K562 (cell line): ENCODE measurements around the gene GCNA. TPM values are rescaled to one million over a fixed set of nuclear protein-coding genes. Genes with fewer than 3 reads are reported as not detected.

Source experiments
- ATAC-seq: fragments of 200-7000 bp; cut with Tn5 transposase; 3 replicates; pipeline ENCODE4 v1.9.1; 2020; ENCODE audit warnings: moderate library complexity
- BruUV-seq: library from RNA; stranded (reverse); fragments of 400-500 nt; replicated peaks from 2 replicates; lab custom pipeline; 2021; lab: Mats Ljungman, UMichigan
- CTCF ChIA-PET: fragments of 300-600 bp; formaldehyde crosslinking; extraction: SDS; loops from one replicate; lab custom pipeline; 2021; ENCODE audit warnings: low intra/inter-chr PET ratio; lab: Yijun Ruan, JAX
- POLR2A ChIA-PET: fragments of 300-600, 350-650 bp; sonication (Branson Sonifier 250); formaldehyde crosslinking; extraction: SDS; loops from one replicate; lab custom pipeline; 2021; ENCODE audit warnings: antibody characterized with exemption, inconsistent platforms; lab: Yijun Ruan, JAX
- DNase-seq, 4 experiments: peaks; one replicate each; pipeline versions ENCODE4 v3.0.0 to v3.0.0-alpha.2; 2011 to 2018; ENCODE audit warnings: low spot score in 3 of 4, mixed read lengths in 3 of 4; ENCODE audit errors: extremely low read depth in 1 of 4
- FAIRE-seq: peaks from 2 replicates; lab custom pipeline; 2011; peaks lifted over from hg19 to GRCh38; lab: Jason Lieb, UNC
- H2AFZ ChIP-seq: 2 replicates; pipeline ENCODE4 v1.6.0; 2011; ENCODE audit warnings: low read depth, low read length, control low read depth, inconsistent platforms
- H3K27ac ChIP-seq: fragments of 200-600 bp; 3 replicates; pipeline ENCODE4 v1.8.0; 2011; ENCODE audit warnings: low read depth, mild to moderate bottlenecking, control low read depth, inconsistent platforms, low read length, moderate library complexity, mixed read lengths; ENCODE audit errors: extremely low read depth
- H3K27me3 ChIP-seq, 2 experiments: fragments of 300-600 bp in 1 of 2; 2 replicates in 1 of 2; 3 replicates in 1 of 2; pipeline versions ENCODE4 v1.6.0 to v1.8.0; 2011; ENCODE audit warnings: inconsistent platforms in 2 of 2, low read length in 2 of 2, mild to moderate bottlenecking in 1 of 2, mixed read lengths in 1 of 2, moderate library complexity in 1 of 2; ENCODE audit not compliant: control insufficient read depth in 2 of 2, insufficient read depth in 2 of 2
- H3K36me3 ChIP-seq: fragments of 300-600 bp; 3 replicates; pipeline ENCODE4 v1.8.0; 2011; ENCODE audit warnings: mild to moderate bottlenecking, low read length, inconsistent platforms; ENCODE audit not compliant: control insufficient read depth, insufficient read depth
- H3K4me1 ChIP-seq, 2 experiments: fragments of 200-600 bp in 1 of 2; replicated peaks in 1 of 2; 2 replicates in 1 of 2; 3 replicates in 1 of 2; pipeline versions ENCODE4 v1.5.1 to v1.8.0; 2011; ENCODE audit warnings: inconsistent platforms in 2 of 2, low read length in 2 of 2, mild to moderate bottlenecking in 1 of 2, mixed read lengths in 1 of 2, moderate library complexity in 1 of 2; ENCODE audit not compliant: control insufficient read depth in 2 of 2, insufficient read depth in 2 of 2
- H3K4me2 ChIP-seq: 2 replicates; pipeline ENCODE4 v1.6.1; 2011; ENCODE audit warnings: low read length, control low read depth, inconsistent platforms, mixed read lengths; ENCODE audit not compliant: insufficient read depth
- H3K4me3 ChIP-seq: fragments of 200-600 bp; sonication (generic), shearing (Covaris generic); 2 replicates; pipeline ENCODE4 v1.5.1; 2016; ENCODE audit warnings: control low read depth, inconsistent platforms
- H3K79me2 ChIP-seq: fragments of 200-600 bp; 3 replicates; pipeline ENCODE4 v1.8.0; 2011; ENCODE audit warnings: low read length, inconsistent platforms; ENCODE audit not compliant: control insufficient read depth, insufficient read depth
- H3K9ac ChIP-seq, 2 experiments: 2 replicates each; pipeline versions ENCODE4 v1.6.0 to v1.6.1; 2011; ENCODE audit warnings: low read depth in 2 of 2, low read length in 2 of 2, control low read depth in 1 of 2, inconsistent platforms in 1 of 2, mild to moderate bottlenecking in 1 of 2, mixed read lengths in 1 of 2; ENCODE audit not compliant: insufficient read depth in 1 of 2
- H3K9me1 ChIP-seq: one replicate; pipeline ENCODE4 v1.6.0; 2011; ENCODE audit warnings: inconsistent platforms, mild to moderate bottlenecking, low read length, moderate library complexity; ENCODE audit not compliant: control insufficient read depth, insufficient read depth
- H3K9me3 ChIP-seq: replicated peaks from 2 replicates; pipeline ENCODE4 v1.5.1; 2011; ENCODE audit warnings: low read depth, low read length, inconsistent platforms; ENCODE audit not compliant: control insufficient read depth, insufficient read depth
- H4K20me1 ChIP-seq: replicated peaks from 2 replicates; pipeline ENCODE4 v1.6.1; 2011; ENCODE audit warnings: low read length, inconsistent platforms, mixed read lengths; ENCODE audit not compliant: control insufficient read depth, insufficient read depth
- ATF3 ChIP-seq, 2 experiments: fragments of 450-650 bp in 1 of 2; sonication (generic) in 1 of 2; formaldehyde crosslinking in 1 of 2; IDR thresholded peaks in 1 of 2; conservative IDR thresholded peaks in 1 of 2; 2 replicates each; pipeline versions ENCODE4 v1.6.1 to v1.8.1; 2016 to 2023; ENCODE audit warnings: mild to moderate bottlenecking in 2 of 2, moderate library complexity in 2 of 2, inconsistent platforms in 1 of 2, missing genetic modification reagents in 1 of 2
- CBX2 ChIP-seq: fragments of 200-600 bp; sonication (generic); IDR thresholded peaks from one replicate; pipeline ENCODE4 v1.6.1; 2012; ENCODE audit warnings: mild to moderate bottlenecking, low read length, inconsistent platforms; ENCODE audit not compliant: insufficient read depth, poor library complexity, severe bottlenecking
- DLX4 ChIP-seq: fragments of 250-450 bp; sonication (Bioruptor Pico); IDR thresholded peaks from 2 replicates; pipeline ENCODE4 v1.6.1; 2021; ENCODE audit warnings: mild to moderate bottlenecking
- FOSL1 ChIP-seq: fragments of 200-800 bp; sonication (Bioruptor generic); conservative IDR thresholded peaks from 2 replicates; pipeline ENCODE4 v1.6.1; 2016; ENCODE audit warnings: missing genetic modification characterization, missing compliant biosample characterization
- NFYB ChIP-seq: IDR thresholded peaks from 2 replicates; pipeline ENCODE4 v1.6.1; 2011; ENCODE audit warnings: mild to moderate bottlenecking, moderate library complexity; ENCODE audit not compliant: insufficient read length; ENCODE audit errors: extremely low read depth
- WGBS: fragments of 100-300 bp; shearing (Covaris generic); methylation state at CpG from one replicate; pipeline ENCODE4 v1.1.6; 2016; ENCODE audit warnings: low coverage, mixed read lengths; ENCODE audit not compliant: insufficient coverage; ENCODE audit errors: missing lambda C conversion rate; 5-methylcytosine and 5-hydroxymethylcytosine counted together
- in situ Hi-C: fragments of 300-500 bp; cut with MboI; formaldehyde crosslinking; loops from 4 replicates; pipeline ENCODE4 v1.15.0; 2018; ENCODE audit warnings: inconsistent platforms, mixed read lengths
- intact Hi-C: fragments of 100-400 bp; cut with micrococcal nuclease; formaldehyde crosslinking; loops from 2 replicates; pipeline ENCODE4 v1.14.2; 2022
- polyA plus RNA-seq, 8 experiments: library from polyadenylated mRNA; depleted of rRNA in 4 of 8; stranded (reverse) in 5 of 8; unstranded in 3 of 8; fragments of >200 nt; fragmentation: Nextera tagmentation in 2 of 8; fragmentation: Illumina TruSeq in 1 of 8; extraction: Ambion mirVana in 2 of 8; extraction: Trizol in 1 of 8; gene quantifications; 2 replicates each; pipeline versions ENCODE4 v1.2.1 to v1.2.3, GENCODE V29; 2011 to 2014; ENCODE audit warnings: inconsistent platforms in 1 of 8, missing spikeins in 1 of 8
- total RNA-seq, 7 experiments: library from RNA; depleted of rRNA in 6 of 7; stranded (reverse); fragments of >200 nt in 6 of 7; fragmentation: Illumina TruSeq in 2 of 7; extraction: Trizol in 2 of 7; gene quantifications; 2 replicates each; pipeline versions ENCODE4 v1.2.1 to v1.2.3, GENCODE V29; 2011 to 2021; ENCODE audit warnings: low replicate concordance in 1 of 7

Gene GCNA
- total and polyA plus RNA-seq, 9 of the 15 experiments (the other 6 are each of a cell fraction or from before 2014, with no cell fraction given): 0.27 to 1.5 (median 0.86) TPM

- H3K27ac ChIP-seq: no peak overlapping the region
- CTCF ChIA-PET: no interaction called here
- no peak overlapping the region for H3K4me3 ChIP-seq
- H3K36me3 ChIP-seq: peaks cover 4% of the 10 kb centered on the region; the same call in 1 of the 3 replicates
- no peaks in the 10 kb centered on the region for H3K27me3 ChIP-seq
- no peaks in the 10 kb centered on the region for H3K79me2 ChIP-seq
- no peaks in the 10 kb centered on the region for H3K9me3 ChIP-seq
- DNase-seq (no peak), FAIRE-seq (no peak), ATAC-seq (no peak)
- no peak overlapping the region for H3K4me2 ChIP-seq
- no peak overlapping the region for H2AFZ ChIP-seq
- BruUV-seq: no TSS peak
- 74% methylated on average over 11 of the region's 33 CpGs for WGBS
- H4K20me1 ChIP-seq: no peaks in the 10 kb centered on the region
- TF ChIP-seq FOSL1 (tag) (0 out of 2 replicates have a peak, but pooled peaks have one; percentile 15), ATF3 (IDR thresholded peaks at IDR 0.05) (peak; percentile 51), ATF3 (CRISPR knock-in tag; conservative IDR thresholded peaks at IDR 0.05) (no peak), NFYB (no peak)
- intact Hi-C loops (no loop called here), in situ Hi-C loops (no loop called here)
- POLR2A ChIA-PET: no interaction called here
- H3K4me1 ChIP-seq: no peaks in the 10 kb centered on the region; a peak in 1 of 5 replicates
- H3K9ac ChIP-seq: no peak overlapping the region
- no peaks in the 10 kb centered on the region for H3K9me1 ChIP-seq
Measured at GRCh38 chrX:71603618-71604017, 25.4 kb downstream of the GCNA start.

- in situ Hi-C loops: no loop called here
- CTCF ChIA-PET: no interaction called here
- H3K4me2 ChIP-seq: no peak overlapping the region
Measured at GRCh38 chrX:71604141-71604540, 25.9 kb downstream of the GCNA start.

More at GRCh38 chrX:71604141-71604540, 25.9 kb downstream of the GCNA start:
- intact Hi-C loops: no loop called here
- Histone ChIP-seq H2AFZ (no peak overlapping the region), H3K4me1 (no peaks in the 10 kb centered on the region; a peak in 1 of 5 replicates), H3K36me3 (peaks cover 6% of the 10 kb centered on the region; the same call in 2 of the 3 replicates), H3K9me3 (no peaks in the 10 kb centered on the region), H3K27me3 (no peaks in the 10 kb centered on the region), H3K27ac (no peak overlapping the region), H3K4me3 (no peak overlapping the region), H3K79me2 (no peaks in the 10 kb centered on the region), H3K9ac (no peak overlapping the region), H3K9me1 (no peaks in the 10 kb centered on the region), H4K20me1 (no peaks in the 10 kb centered on the region)
- no TSS peak for BruUV-seq
- 81% methylated on average over 7 of the region's 10 CpGs for WGBS
- FAIRE-seq: no peak
- ATAC-seq: no peak
- DNase-seq: no peak
- no peak for TF ChIP-seq CBX2
- no peak for TF ChIP-seq DLX4
- POLR2A ChIA-PET: interaction anchor here (0.7 kb wide), 1 partner anchor 13 kb away, joined by 3 read pairs; no protein-coding TSS in a partner anchor
